ENCODE data around the gene MYBL2.

GRCh38 chr20:43650997-43651525, 15.9 kb upstream of the MYBL2 start:
- TF ChIP-seq, protein P1, sequence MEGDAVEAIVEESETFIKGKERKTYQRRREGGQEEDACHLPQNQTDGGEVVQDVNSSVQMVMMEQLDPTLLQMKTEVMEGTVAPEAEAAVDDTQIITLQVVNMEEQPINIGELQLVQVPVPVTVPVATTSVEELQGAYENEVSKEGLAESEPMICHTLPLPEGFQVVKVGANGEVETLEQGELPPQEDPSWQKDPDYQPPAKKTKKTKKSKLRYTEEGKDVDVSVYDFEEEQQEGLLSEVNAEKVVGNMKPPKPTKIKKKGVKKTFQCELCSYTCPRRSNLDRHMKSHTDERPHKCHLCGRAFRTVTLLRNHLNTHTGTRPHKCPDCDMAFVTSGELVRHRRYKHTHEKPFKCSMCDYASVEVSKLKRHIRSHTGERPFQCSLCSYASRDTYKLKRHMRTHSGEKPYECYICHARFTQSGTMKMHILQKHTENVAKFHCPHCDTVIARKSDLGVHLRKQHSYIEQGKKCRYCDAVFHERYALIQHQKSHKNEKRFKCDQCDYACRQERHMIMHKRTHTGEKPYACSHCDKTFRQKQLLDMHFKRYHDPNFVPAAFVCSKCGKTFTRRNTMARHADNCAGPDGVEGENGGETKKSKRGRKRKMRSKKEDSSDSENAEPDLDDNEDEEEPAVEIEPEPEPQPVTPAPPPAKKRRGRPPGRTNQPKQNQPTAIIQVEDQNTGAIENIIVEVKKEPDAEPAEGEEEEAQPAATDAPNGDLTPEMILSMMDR (IDR thresholded peaks at IDR 0.05) = no peak
- no peak for TF ChIP-seq POLR2A (IDR thresholded peaks at IDR 0.05)

Data from adrenal gland (tissue), 5 donors.